Activated CD8-positive, alpha-beta memory T cell treated with anti-CD3 and anti-CD28 coated beads, Interleukin-2, amount 50 U/mL, for 1 hour (primary cell): ENCODE measurements around the gene ADI1.
"Not testable (repeated sequence)": the region's sequence is repeated elsewhere in the genome, so short reads cannot be mapped to it uniquely, and the experiment has no call there.

ENCODE experiments used
- DNase-seq: peaks from one replicate; pipeline ENCODE4 v3.0.0-alpha.2; 2020; ENCODE audit errors: extremely low read depth

ADI1 gene

GRCh38 chr2:3529316-3530025, 10.1 kb upstream of the ADI1 start:
- no peak for DNase-seq

GRCh38 chr2:3527886-3528785, 8.8 kb upstream of the ADI1 start:
- no peak for DNase-seq

GRCh38 chr2:3526871-3527270, 7.5 kb upstream of the ADI1 start:
- DNase-seq, result no peak

- DNase-seq, result no peak
These were observed 4.3 kb upstream of the ADI1 start for GRCh38 chr2:3523551-3524041.

- DNase-seq, result no peak
These were observed 3.7 kb upstream of the ADI1 start for GRCh38 chr2:3522961-3523421.

- DNase-seq, result no peak
These were observed 1.3 kb upstream of the ADI1 start for GRCh38 chr2:3520591-3520990.

- peak; percentile 94 for DNase-seq
These were observed 656 bp downstream of the ADI1 start for GRCh38 chr2:3518496-3519254.

GRCh38 chr2:3517948-3518495, 1.3 kb downstream of the ADI1 start:
- DNase-seq, result no peak

- no peak for DNase-seq
These were observed 2.5 kb downstream of the ADI1 start for GRCh38 chr2:3516831-3517230.

GRCh38 chr2:3515438-3515837, 3.9 kb downstream of the ADI1 start:
- not testable (repeated sequence) for DNase-seq

GRCh38 chr2:3513026-3513810, 6.1 kb downstream of the ADI1 start:
- no peak for DNase-seq

- no peak for DNase-seq
These were observed 7.2 kb downstream of the ADI1 start for GRCh38 chr2:3512086-3512485.

- no peak for DNase-seq
These were observed 13.6 kb downstream of the ADI1 start for GRCh38 chr2:3505771-3506170.

GRCh38 chr2:3504741-3505140, 14.6 kb downstream of the ADI1 start:
- no peak for DNase-seq

- no peak for DNase-seq
These were observed 15.8 kb downstream of the ADI1 start for GRCh38 chr2:3503483-3503882.

GRCh38 chr2:3503046-3503445, 16.3 kb downstream of the ADI1 start:
- DNase-seq, result no peak

- no peak for DNase-seq
These were observed 18.9 kb downstream of the ADI1 start for GRCh38 chr2:3500326-3500899.

GRCh38 chr2:3498783-3499394, 20.4 kb downstream of the ADI1 start:
- DNase-seq, result no peak

- not testable (repeated sequence) for DNase-seq
These were observed 22.6 kb downstream of the ADI1 start for GRCh38 chr2:3496708-3497080.

GRCh38 chr2:3494984-3495666, 24.2 kb downstream of the ADI1 start:
- DNase-seq, result no peak
